Gastroesophageal sphincter (tissue), 4 donors: ENCODE results near the gene PATJ. TPM values are rescaled to one million over a fixed set of nuclear protein-coding genes. Genes with fewer than 3 reads are reported as not detected.

Source experiments
- ATAC-seq: fragments of 150-250 bp; one replicate; pipeline ENCODE4 v1.9.1; 2016; ENCODE audit warnings: mild to moderate bottlenecking, moderate library complexity
- H3K27ac ChIP-seq, 4 donors: fragments of 200-600 bp; sonication (generic) in 3 of 4; 1 replicate in 3 of 4; 2 replicates in 1 of 4; pipeline ENCODE4 v1.5.1; 2016 to 2019
- H3K27me3 ChIP-seq: fragments of 200-600 bp; sonication (generic); one replicate; pipeline ENCODE4 v1.5.1; 2019
- H3K36me3 ChIP-seq, 2 donors: fragments of 200-600 bp; sonication (generic); one replicate each; pipeline ENCODE4 v1.5.1; 2019; ENCODE audit warnings: control low read depth in 1 of 2
- H3K4me1 ChIP-seq, 3 donors: fragments of 200-600 bp; sonication (generic); 1 replicate in 2 of 3; 2 replicates in 1 of 3; pipeline ENCODE4 v1.5.1; 2016 to 2019; ENCODE audit warnings: control low read depth in 2 of 3
- H3K4me3 ChIP-seq, 2 donors: fragments of 200-600 bp; sonication (generic); one replicate each; pipeline ENCODE4 v1.5.1; 2019; ENCODE audit warnings: mild to moderate bottlenecking in 1 of 2, moderate library complexity in 1 of 2
- H3K9me3 ChIP-seq, 3 donors: fragments of 200-600 bp; sonication (generic); one replicate each; pipeline ENCODE4 v1.5.1; 2017 to 2019; ENCODE audit warnings: control low read depth in 2 of 3
- CTCF ChIP-seq, 4 experiments: fragments of 200-600 bp in 2 of 4; fragments of 450-650 bp in 2 of 4; sonication (generic) in 1 of 4; IDR thresholded peaks; one replicate each; pipeline ENCODE4 v1.5.1; 2017 to 2019; ENCODE audit warnings: antibody characterized with exemption in 4 of 4, mild to moderate bottlenecking in 2 of 4, moderate library complexity in 2 of 4
- EP300 ChIP-seq: sonication (generic); formaldehyde crosslinking; IDR thresholded peaks from one replicate; pipeline ENCODE4 v1.6.1; 2017; ENCODE audit warnings: antibody characterized with exemption, mild to moderate bottlenecking
- POLR2A ChIP-seq, 2 donors: fragments of 450-650 bp; IDR thresholded peaks; one replicate each; pipeline ENCODE4 v1.6.1; 2017; ENCODE audit warnings: antibody characterized with exemption in 2 of 2, mild to moderate bottlenecking in 2 of 2, moderate library complexity in 1 of 2
- POLR2AphosphoS5 ChIP-seq: sonication (generic); formaldehyde crosslinking; IDR thresholded peaks from one replicate; pipeline ENCODE4 v1.6.1; 2017; ENCODE audit warnings: antibody characterized with exemption
- WGBS, 2 donors: methylation state at CpG; one replicate each; pipeline ENCODE4 v1.1.5; 2018; ENCODE audit warnings: low coverage in 1 of 2; 5-methylcytosine and 5-hydroxymethylcytosine counted together
- total RNA-seq, 4 donors: library from RNA; depleted of rRNA; stranded (reverse); fragments of >200 nt; gene quantifications; one replicate each; pipeline ENCODE4 v1.1.0, GENCODE V29; 2016

The PATJ gene
- total RNA-seq, 4 donors from 2014 or later, result 34.8 to 59.0 (median 37.1) TPM

DNA sequence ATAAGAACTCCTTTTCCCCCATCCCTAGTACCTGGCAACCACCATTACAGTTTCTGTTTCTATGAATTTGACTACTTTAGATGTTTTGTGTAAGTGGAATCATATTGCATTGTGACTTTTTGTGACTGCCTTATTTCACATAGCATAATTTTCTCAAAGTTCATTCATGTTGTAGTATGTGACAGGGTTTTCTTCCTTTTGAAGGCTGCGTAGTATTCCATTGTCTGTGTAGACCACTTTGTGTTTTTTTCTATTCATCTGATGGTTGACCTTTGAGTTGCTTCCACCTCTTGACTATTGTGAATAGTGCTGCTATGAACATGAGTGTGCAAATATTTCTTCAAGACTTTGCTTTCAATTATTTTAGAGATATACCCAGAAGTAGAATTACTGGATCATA is 226.6 kb downstream of the PATJ start:
- Histone ChIP-seq H3K36me3 (no peaks in the 10 kb centered on the region), H3K4me3 (no peak overlapping the region), H3K27me3 (no peaks in the 10 kb centered on the region), H3K27ac (no peak overlapping the region), H3K9me3 (no peaks in the 10 kb centered on the region), H3K4me1 (no peaks in the 10 kb centered on the region)
- WGBS, 2 donors, result 91 to 100% methylated on average over 1 of the region's 1 CpG
- no peak for TF ChIP-seq CTCF (IDR thresholded peaks at IDR 0.05)
- TF ChIP-seq POLR2AphosphoS5, result no peak
- no peak for TF ChIP-seq POLR2A (IDR thresholded peaks at IDR 0.05)
- no peak for TF ChIP-seq EP300
- ATAC-seq, result no peak

GRCh38 chr1:61973100-61973837 is 231.0 kb downstream of the PATJ start:
- no peak overlapping the region for H3K27ac ChIP-seq
- no peak overlapping the region for H3K4me3 ChIP-seq
- no peaks in the 10 kb centered on the region for H3K4me1 ChIP-seq
- H3K27me3 ChIP-seq, result no peaks in the 10 kb centered on the region
- no peaks in the 10 kb centered on the region for H3K9me3 ChIP-seq
- WGBS, 2 donors, result 81 to 86% methylated on average over 6 to 8 of the region's 8 CpGs
- no peaks in the 10 kb centered on the region for H3K36me3 ChIP-seq
- TF ChIP-seq POLR2AphosphoS5 (no peak), POLR2A (IDR thresholded peaks at IDR 0.05) (no peak), EP300 (no peak), CTCF (IDR thresholded peaks at IDR 0.05) (no peak)
- no peak for ATAC-seq

- no peak for ATAC-seq
- H3K4me1 ChIP-seq, result no peaks in the 10 kb centered on the region
- no peaks in the 10 kb centered on the region for H3K27me3 ChIP-seq
- no peak overlapping the region for H3K27ac ChIP-seq
- no peak overlapping the region for H3K4me3 ChIP-seq
- no peaks in the 10 kb centered on the region for H3K9me3 ChIP-seq
- WGBS, 2 donors, result 84 to 91% methylated on average over 4 of the region's 4 CpGs
- no peaks in the 10 kb centered on the region for H3K36me3 ChIP-seq
- TF ChIP-seq EP300 (no peak), POLR2A (IDR thresholded peaks at IDR 0.05) (no peak), POLR2AphosphoS5 (no peak), CTCF (IDR thresholded peaks at IDR 0.05) (no peak)
Measured at GRCh38 chr1:61975638-61976037, 233.4 kb downstream of the PATJ start.

DNA sequence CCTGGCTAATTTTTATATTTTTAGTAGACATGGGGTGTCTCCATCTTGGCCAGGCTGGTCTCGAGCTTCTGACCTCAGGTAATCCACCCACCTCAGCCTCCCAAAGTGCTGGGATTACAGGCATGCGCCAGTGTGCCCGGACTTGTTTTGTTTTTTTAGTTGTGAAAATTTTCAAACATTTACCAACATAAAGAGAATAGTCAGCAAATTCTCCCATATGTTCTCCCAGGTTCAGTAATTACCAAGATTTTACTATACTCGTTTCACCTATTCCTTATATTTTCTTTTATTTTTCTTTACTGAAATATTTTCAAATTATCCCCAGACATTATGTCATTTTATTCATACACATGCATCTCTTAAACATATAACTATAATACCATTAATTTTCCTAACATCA is 234.3 kb downstream of the PATJ start:
- 99 to 100% methylated on average over 4 of the region's 4 CpGs for WGBS, 2 donors
- TF ChIP-seq POLR2A (IDR thresholded peaks at IDR 0.05), result no peak
- no peak for TF ChIP-seq CTCF (IDR thresholded peaks at IDR 0.05)
- no peak for TF ChIP-seq EP300
- no peak for TF ChIP-seq POLR2AphosphoS5
- Histone ChIP-seq H3K9me3 (no peaks in the 10 kb centered on the region), H3K36me3 (no peaks in the 10 kb centered on the region), H3K4me1 (no peaks in the 10 kb centered on the region), H3K4me3 (no peak overlapping the region), H3K27ac (no peak overlapping the region), H3K27me3 (no peaks in the 10 kb centered on the region)
- no peak for ATAC-seq

GRCh38 chr1:61978796-61979195 is 236.5 kb downstream of the PATJ start:
- no peak for TF ChIP-seq CTCF (IDR thresholded peaks at IDR 0.05)
- no peak for TF ChIP-seq EP300
- TF ChIP-seq POLR2A (IDR thresholded peaks at IDR 0.05), result no peak
- no peak for TF ChIP-seq POLR2AphosphoS5
- Histone ChIP-seq H3K36me3 (no peaks in the 10 kb centered on the region), H3K27me3 (no peaks in the 10 kb centered on the region), H3K27ac (no peak overlapping the region), H3K4me1 (no peaks in the 10 kb centered on the region), H3K4me3 (no peak overlapping the region), H3K9me3 (no peaks in the 10 kb centered on the region)
- ATAC-seq, result no peak
